ENCODE measurements around the gene BACE2.

The BACE2 gene

GRCh38 chr21:41234569-41234968, 66.6 kb downstream of the BACE2 start:
- ATAC-seq, result no peak
- TF ChIP-seq ZFP3 (CRISPR knock-in tag; IDR thresholded peaks at IDR 0.05) (no peak), OSR1 (CRISPR knock-in tag; IDR thresholded peaks at IDR 0.05) (no peak), ISL1 (CRISPR knock-in tag; IDR thresholded peaks at IDR 0.05) (no peak), ZFP30 (CRISPR knock-in tag; IDR thresholded peaks at IDR 0.05) (no peak), TCF4 (CRISPR knock-in tag; IDR thresholded peaks at IDR 0.05; ENCODE audit: borderline replicate concordance) (no peak), TSHZ2 (CRISPR knock-in tag; IDR thresholded peaks at IDR 0.05) (no peak), SNAI2 (CRISPR knock-in tag; IDR thresholded peaks at IDR 0.05) (no peak), CREB5 (CRISPR knock-in tag; IDR thresholded peaks at IDR 0.05; ENCODE audit: low read depth) (no peak), POU6F1 (CRISPR knock-in tag; IDR thresholded peaks at IDR 0.05; ENCODE audit: borderline replicate concordance, low read depth) (no peak), ZC3H10 (CRISPR knock-in tag; IDR thresholded peaks at IDR 0.05) (no peak), CSRNP3 (CRISPR knock-in tag; IDR thresholded peaks at IDR 0.05) (no peak), CSDC2 (CRISPR knock-in tag; IDR thresholded peaks at IDR 0.05) (no peak), PATZ1 (CRISPR knock-in tag; IDR thresholded peaks at IDR 0.05; ENCODE audit: borderline replicate concordance) (no peak), ZNF70 (CRISPR knock-in tag; IDR thresholded peaks at IDR 0.05) (no peak), RARB (CRISPR knock-in tag; IDR thresholded peaks at IDR 0.05) (no peak), ARNTL (CRISPR knock-in tag; IDR thresholded peaks at IDR 0.05; ENCODE audit: borderline replicate concordance, low read depth) (no peak), GLIS3 (CRISPR knock-in tag; IDR thresholded peaks at IDR 0.05) (no peak)

- no peak for ATAC-seq
Observed at GRCh38 chr21:41235201-41235600, 67.2 kb downstream of the BACE2 start.

More at GRCh38 chr21:41235201-41235600, 67.2 kb downstream of the BACE2 start:
- no peak for TF ChIP-seq ZNF565 (CRISPR knock-in tag; conservative IDR thresholded peaks at IDR 0.05; ENCODE audit: low read depth)
- TF ChIP-seq ARNTL (CRISPR knock-in tag; IDR thresholded peaks at IDR 0.05; ENCODE audit: borderline replicate concordance, low read depth), result no peak
- TF ChIP-seq RARB (CRISPR knock-in tag; IDR thresholded peaks at IDR 0.05), result no peak
- no peak for TF ChIP-seq OSR1 (CRISPR knock-in tag; IDR thresholded peaks at IDR 0.05)
- TF ChIP-seq ZNF8 (CRISPR knock-in tag; IDR thresholded peaks at IDR 0.05), result no peak
- TF ChIP-seq ZC3H10 (CRISPR knock-in tag; IDR thresholded peaks at IDR 0.05), result no peak
- TF ChIP-seq PATZ1 (CRISPR knock-in tag; IDR thresholded peaks at IDR 0.05; ENCODE audit: borderline replicate concordance), result no peak
- no peak for TF ChIP-seq TOX (CRISPR knock-in tag; IDR thresholded peaks at IDR 0.05; ENCODE audit: borderline replicate concordance)
- TF ChIP-seq ZNF70 (CRISPR knock-in tag; IDR thresholded peaks at IDR 0.05), result no peak
- no peak for TF ChIP-seq PPARA (CRISPR knock-in tag; IDR thresholded peaks at IDR 0.05; ENCODE audit: borderline replicate concordance)
- no peak for TF ChIP-seq POU6F1 (CRISPR knock-in tag; IDR thresholded peaks at IDR 0.05; ENCODE audit: borderline replicate concordance, low read depth)
- TF ChIP-seq ZFP30 (CRISPR knock-in tag; IDR thresholded peaks at IDR 0.05), result no peak
- no peak for TF ChIP-seq TSHZ2 (CRISPR knock-in tag; IDR thresholded peaks at IDR 0.05)
- no peak for TF ChIP-seq ZFP3 (CRISPR knock-in tag; IDR thresholded peaks at IDR 0.05)
- TF ChIP-seq ISL1 (CRISPR knock-in tag; IDR thresholded peaks at IDR 0.05), result no peak

Data from SK-N-SH treated with all-trans-retinoic acid at 6 μM for 48 hours (cell line).